HUES48 (cell line): ENCODE results near the gene SKA1.
A peak's percentile ranks its signal among the peaks of the same experiment; 100 is the strongest.
"Not testable (repeated sequence)": the region's sequence is repeated elsewhere in the genome, so short reads cannot be mapped to it uniquely, and the experiment has no call there.

Experiments used
- H3K27ac ChIP-seq: one replicate; pipeline ENCODE4 v1.7.0; 2013; ENCODE audit warnings: low read depth, low read length, inconsistent platforms
- H3K27me3 ChIP-seq: 2 replicates; pipeline ENCODE4 v1.6.1; 2013; ENCODE audit warnings: mild to moderate bottlenecking, low read length; ENCODE audit not compliant: control insufficient read depth, insufficient read depth
- H3K36me3 ChIP-seq: 2 replicates; pipeline ENCODE4 v1.6.1; 2013; ENCODE audit warnings: low read length; ENCODE audit not compliant: control insufficient read depth, insufficient read depth
- H3K4me1 ChIP-seq: 2 replicates; pipeline ENCODE4 v1.6.1; 2013; ENCODE audit warnings: mild to moderate bottlenecking, low read length; ENCODE audit not compliant: control insufficient read depth, insufficient read depth
- H3K4me3 ChIP-seq: 2 replicates; pipeline ENCODE4 v1.5.1; 2013; ENCODE audit warnings: mild to moderate bottlenecking, low read depth, low read length
- H3K9ac ChIP-seq: 2 replicates; pipeline ENCODE4 v1.6.1; 2013; ENCODE audit warnings: mild to moderate bottlenecking, low read depth, low read length, moderate library complexity
- H3K9me3 ChIP-seq: 2 replicates; pipeline ENCODE4 v1.6.1; 2013; ENCODE audit warnings: low read length; ENCODE audit not compliant: control insufficient read depth, insufficient read depth

SKA1 gene

GRCh38 chr18:50405582-50406271 lies 30.9 kb downstream of the SKA1 start:
- no peak overlapping the region for H3K4me3 ChIP-seq
- H3K9ac ChIP-seq = no peak overlapping the region
- H3K9me3 ChIP-seq = no peaks in the 10 kb centered on the region
- no peaks in the 10 kb centered on the region for H3K36me3 ChIP-seq
- H3K27ac ChIP-seq = peak overlapping the region; percentile 42
- peaks cover 59% of the 10 kb centered on the region for H3K4me1 ChIP-seq
- peaks cover 29% of the 10 kb centered on the region for H3K27me3 ChIP-seq

DNA sequence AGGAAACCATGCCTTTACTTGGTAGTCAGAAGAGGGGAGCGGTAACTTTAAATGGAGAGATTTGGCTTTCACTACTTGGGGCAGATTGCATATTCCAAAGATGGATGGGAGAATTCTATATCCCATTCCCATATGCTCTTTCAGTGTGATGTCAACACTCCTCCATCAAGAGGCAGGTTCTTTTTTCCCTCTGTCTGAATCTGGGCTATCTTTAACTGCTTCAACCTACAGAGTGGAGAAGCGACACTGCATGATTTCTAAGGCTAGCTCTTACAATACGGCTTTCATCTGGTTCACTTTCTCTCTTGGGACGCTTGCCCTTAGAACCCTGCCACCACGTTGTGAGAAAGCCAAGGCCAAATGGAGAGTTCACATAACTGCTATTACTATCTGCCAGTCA lies 34.4 kb downstream of the SKA1 start:
- H3K36me3 ChIP-seq = no peaks in the 10 kb centered on the region

GRCh38 chr18:50410008-50410407 lies 35.2 kb downstream of the SKA1 start:
- peaks cover 36% of the 10 kb centered on the region for H3K4me1 ChIP-seq
- no peaks in the 10 kb centered on the region for H3K9me3 ChIP-seq
- no peak overlapping the region for H3K4me3 ChIP-seq
- no peaks in the 10 kb centered on the region for H3K27me3 ChIP-seq
- no peaks in the 10 kb centered on the region for H3K36me3 ChIP-seq
- H3K27ac ChIP-seq = no peak overlapping the region
- H3K9ac ChIP-seq = no peak overlapping the region

More for the DNA sequence above, 34.4 kb downstream of the SKA1 start:
- Histone ChIP-seq H3K9ac (no peak overlapping the region), H3K27ac (no peak overlapping the region), H3K27me3 (no peaks in the 10 kb centered on the region), H3K4me1 (peaks cover 36% of the 10 kb centered on the region), H3K4me3 (no peak overlapping the region), H3K9me3 (no peaks in the 10 kb centered on the region)

DNA sequence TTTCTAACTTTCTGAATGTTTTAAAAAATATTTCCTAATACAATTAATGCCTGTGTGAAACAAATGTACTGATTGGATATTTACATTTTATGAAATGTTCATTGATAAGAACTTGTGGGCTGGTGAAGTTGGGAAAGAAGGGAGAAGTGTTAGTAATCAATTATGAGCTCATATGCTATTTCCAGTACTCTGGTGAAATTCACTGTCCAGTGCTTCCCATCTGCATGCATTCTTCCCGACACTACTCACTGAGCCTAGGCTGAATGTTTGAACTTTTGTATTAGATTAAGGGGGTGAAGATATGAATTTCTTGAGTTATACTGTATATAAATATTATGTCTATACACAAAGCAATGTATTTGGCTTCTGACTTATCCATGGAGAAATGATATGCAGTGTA lies 36.0 kb downstream of the SKA1 start:
- H3K27me3 ChIP-seq = no peaks in the 10 kb centered on the region
- H3K36me3 ChIP-seq = no peaks in the 10 kb centered on the region
- peaks cover 28% of the 10 kb centered on the region for H3K4me1 ChIP-seq
- H3K9me3 ChIP-seq = no peaks in the 10 kb centered on the region
- no peak overlapping the region for H3K27ac ChIP-seq
- no peak overlapping the region for H3K4me3 ChIP-seq
- no peak overlapping the region for H3K9ac ChIP-seq

DNA sequence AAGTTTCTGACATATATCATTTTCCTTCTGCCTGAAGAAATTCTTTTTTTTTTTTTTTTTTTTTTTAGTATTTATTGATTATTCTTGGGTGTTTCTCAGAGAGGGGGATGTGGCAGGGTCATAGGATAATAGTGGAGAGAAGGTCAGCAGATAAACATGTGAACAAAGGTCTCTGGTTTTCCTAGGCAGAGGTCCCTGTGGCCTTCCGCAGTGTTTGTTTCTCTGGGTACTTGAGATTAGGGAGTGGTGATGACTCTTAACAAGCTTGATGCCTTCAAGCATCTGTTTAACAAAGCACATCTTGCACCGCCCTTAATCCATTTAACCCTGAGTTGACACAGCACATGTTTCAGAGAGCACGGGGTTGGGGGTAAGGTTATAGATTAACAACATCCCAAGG lies 42.0 kb downstream of the SKA1 start:
- peaks cover 17% of the 10 kb centered on the region for H3K9me3 ChIP-seq
- not testable (repeated sequence) for H3K27ac ChIP-seq, H3K4me1 ChIP-seq, H3K9ac ChIP-seq, H3K4me3 ChIP-seq, H3K27me3 ChIP-seq, H3K36me3 ChIP-seq

GRCh38 chr18:50417705-50418104 lies 42.9 kb downstream of the SKA1 start:
- H3K9ac ChIP-seq, H3K4me1 ChIP-seq, H3K4me3 ChIP-seq, H3K36me3 ChIP-seq, H3K27me3 ChIP-seq, H3K27ac ChIP-seq: not testable (repeated sequence)
- H3K9me3 ChIP-seq = peaks cover 17% of the 10 kb centered on the region

GRCh38 chr18:50418650-50419049 lies 43.8 kb downstream of the SKA1 start:
- no peaks in the 10 kb centered on the region for H3K27me3 ChIP-seq
- no peak overlapping the region for H3K27ac ChIP-seq
- H3K36me3 ChIP-seq = no peaks in the 10 kb centered on the region
- no peaks in the 10 kb centered on the region for H3K4me1 ChIP-seq
- no peak overlapping the region for H3K4me3 ChIP-seq
- peaks cover 17% of the 10 kb centered on the region for H3K9me3 ChIP-seq
- H3K9ac ChIP-seq = no peak overlapping the region

DNA sequence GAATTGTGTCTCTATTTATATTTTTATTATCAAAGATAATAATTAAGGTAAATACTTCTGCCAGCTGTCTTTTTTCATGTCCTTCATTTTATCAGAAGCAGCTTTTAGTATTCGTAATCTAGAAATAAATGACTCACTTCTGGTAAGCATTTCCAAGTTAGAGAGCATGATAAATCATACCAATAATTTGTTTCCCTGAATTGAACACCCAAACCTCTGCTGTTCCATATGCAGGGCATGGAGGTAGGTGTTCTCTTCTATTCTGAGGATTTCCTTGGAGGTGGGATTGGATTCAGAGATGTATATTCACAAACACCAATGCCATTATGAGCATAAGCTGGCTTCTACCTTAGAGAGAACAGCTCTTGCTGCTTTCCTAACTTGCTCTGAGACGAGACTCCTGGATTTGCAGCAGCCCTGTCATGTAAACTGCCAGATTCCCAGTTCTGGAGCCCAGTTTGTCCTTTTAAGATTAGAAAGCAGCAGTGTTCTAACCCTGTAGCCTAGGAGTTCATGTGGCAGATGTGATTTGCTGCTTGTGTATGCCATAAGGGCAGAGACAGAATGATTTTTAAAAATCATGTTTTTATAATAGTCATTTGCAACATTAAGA lies 47.5 kb downstream of the SKA1 start:
- H3K4me3 ChIP-seq = no peak overlapping the region
- no peak overlapping the region for H3K9ac ChIP-seq
- H3K4me1 ChIP-seq = no peaks in the 10 kb centered on the region
- H3K9me3 ChIP-seq = peaks cover 23% of the 10 kb centered on the region
- H3K27me3 ChIP-seq = no peaks in the 10 kb centered on the region
- no peak overlapping the region for H3K27ac ChIP-seq
- H3K36me3 ChIP-seq = no peaks in the 10 kb centered on the region

GRCh38 chr18:50424877-50425690 lies 50.2 kb downstream of the SKA1 start:
- H3K9ac ChIP-seq = no peak overlapping the region
- no peaks in the 10 kb centered on the region for H3K4me1 ChIP-seq
- H3K27ac ChIP-seq = no peak overlapping the region
- no peaks in the 10 kb centered on the region for H3K27me3 ChIP-seq
- peaks cover 8% of the 10 kb centered on the region; the same call in 1 of the 2 replicates for H3K9me3 ChIP-seq
- no peak overlapping the region for H3K4me3 ChIP-seq
- no peaks in the 10 kb centered on the region for H3K36me3 ChIP-seq

GRCh38 chr18:50427896-50428295 lies 53.0 kb downstream of the SKA1 start:
- H3K27me3 ChIP-seq = no peaks in the 10 kb centered on the region
- H3K36me3 ChIP-seq = no peaks in the 10 kb centered on the region
- H3K9me3 ChIP-seq = peaks cover 6% of the 10 kb centered on the region; the same call in 1 of the 2 replicates
- H3K4me3 ChIP-seq = no peak overlapping the region
- no peak overlapping the region for H3K9ac ChIP-seq
- no peaks in the 10 kb centered on the region for H3K4me1 ChIP-seq
- no peak overlapping the region for H3K27ac ChIP-seq
